H1 (cell line): ENCODE data around the gene TRAPPC12. TPM values are rescaled to one million over a fixed set of nuclear protein-coding genes. Genes with fewer than 3 reads are reported as not detected.

Experiments used
- CTCF ChIA-PET: fragments of 300-600 bp; sonication (Branson Sonifier 250); formaldehyde crosslinking; loops from one replicate; lab custom pipeline; 2021; ENCODE audit not compliant: partially characterized antibody; lab: Charles Lee
- POLR2A ChIA-PET: fragments of 300-600 bp; sonication (Branson Sonifier 250); formaldehyde crosslinking; loops from one replicate; lab custom pipeline; 2021; ENCODE audit warnings: inconsistent platforms; ENCODE audit not compliant: partially characterized antibody; lab: Charles Lee
- DNase-seq, 2 experiments: peaks; one replicate each; pipeline versions ENCODE4 v3.0.0 to v3.0.0-alpha.2; 2010 to 2022; ENCODE audit warnings: low spot score in 2 of 2, low read depth in 1 of 2, mixed read lengths in 1 of 2
- FAIRE-seq: peaks from 2 replicates; lab custom pipeline; 2011; peaks lifted over from hg19 to GRCh38; lab: Jason Lieb, UNC
- H2AFZ ChIP-seq: 2 replicates; pipeline ENCODE4 v1.8.1; 2012; ENCODE audit warnings: low read length, inconsistent platforms
- H2AK5ac ChIP-seq: 2 replicates; pipeline ENCODE4 v1.6.1; 2013; ENCODE audit warnings: low read depth, low read length
- H2BK120ac ChIP-seq: replicated peaks from 2 replicates; pipeline ENCODE3; 2013; ENCODE audit warnings: low read depth, low read length, inconsistent platforms
- H2BK12ac ChIP-seq: 2 replicates; pipeline ENCODE4 v1.6.1; 2013; ENCODE audit warnings: low read depth, low read length
- H2BK15ac ChIP-seq: 2 replicates; pipeline ENCODE4 v1.6.1; 2013; ENCODE audit warnings: low read length
- H2BK20ac ChIP-seq: 2 replicates; pipeline ENCODE4 v1.6.1; 2013; ENCODE audit warnings: low read length
- H2BK5ac ChIP-seq: 2 replicates; pipeline ENCODE4 v1.6.1; 2013; ENCODE audit warnings: low read depth, low read length
- H3K14ac ChIP-seq: 2 replicates; pipeline ENCODE4 v1.6.1; 2013; ENCODE audit warnings: inconsistent platforms; ENCODE audit not compliant: insufficient read length
- H3K18ac ChIP-seq: 2 replicates; pipeline ENCODE4 v1.6.1; 2013; ENCODE audit warnings: low read length; ENCODE audit errors: extremely low read depth
- H3K23ac ChIP-seq: 2 replicates; pipeline ENCODE4 v1.6.1; 2013; ENCODE audit warnings: inconsistent platforms; ENCODE audit not compliant: insufficient read length
- H3K23me2 ChIP-seq: 2 replicates; pipeline ENCODE4 v1.6.1; 2013; ENCODE audit warnings: low read depth, low read length
- H3K27ac ChIP-seq: 2 replicates; pipeline ENCODE4 v1.6.1; 2011; ENCODE audit warnings: low read depth, low read length, inconsistent platforms
- H3K27me3 ChIP-seq, 4 experiments: replicated peaks in 1 of 4; 1 replicate in 1 of 4; 2 replicates in 3 of 4; pipeline versions ENCODE4 v1.6.1 to v1.8.1; 2011 to 2013; ENCODE audit warnings: low read length in 3 of 4, mild to moderate bottlenecking in 3 of 4, inconsistent platforms in 2 of 4, mixed read lengths in 2 of 4, moderate library complexity in 1 of 4; ENCODE audit not compliant: control insufficient read depth in 3 of 4, insufficient read depth in 3 of 4; ENCODE audit errors: extremely low read depth in 1 of 4
- H3K36me3 ChIP-seq, 4 experiments: 2 replicates each; pipeline versions ENCODE4 v1.6.1 to v1.8.1; 2011 to 2013; ENCODE audit warnings: mild to moderate bottlenecking in 4 of 4, low read length in 3 of 4, moderate library complexity in 2 of 4, control low read depth in 1 of 4, inconsistent platforms in 1 of 4; ENCODE audit not compliant: insufficient read depth in 4 of 4, control insufficient read depth in 2 of 4
- H3K4ac ChIP-seq: replicated peaks from 2 replicates; pipeline ENCODE3; 2013; ENCODE audit warnings: low read length, low read depth, mixed read lengths, inconsistent platforms; ENCODE audit not compliant: insufficient read length
- H3K4me1 ChIP-seq, 4 experiments: replicated peaks in 1 of 4; 1 replicate in 1 of 4; 2 replicates in 3 of 4; pipeline versions ENCODE4 v1.6.1 to v1.8.1; 2011 to 2013; ENCODE audit warnings: low read length in 3 of 4, inconsistent platforms in 2 of 4, mixed read lengths in 1 of 4; ENCODE audit not compliant: insufficient read depth in 4 of 4, control insufficient read depth in 3 of 4
- H3K4me2 ChIP-seq, 2 experiments: 2 replicates each; pipeline versions ENCODE4 v1.6.1 to v1.8.1; 2011 to 2013; ENCODE audit warnings: low read depth in 2 of 2, low read length in 2 of 2, control low read depth in 1 of 2, inconsistent platforms in 1 of 2, mild to moderate bottlenecking in 1 of 2; ENCODE audit not compliant: insufficient read depth in 1 of 2
- H3K4me3 ChIP-seq, 4 experiments: fragments of 200-600, 300-600 bp in 1 of 4; sonication (generic), shearing (Covaris generic), sonication (Bioruptor Twin) in 1 of 4; 2 replicates each; pipeline versions ENCODE4 v1.5.1 to v1.8.1; 2011 to 2016; ENCODE audit warnings: low read length in 4 of 4, low read depth in 3 of 4, control low read depth in 2 of 4, inconsistent platforms in 2 of 4, mild to moderate bottlenecking in 2 of 4, mixed read lengths in 1 of 4, moderate library complexity in 1 of 4; ENCODE audit not compliant: insufficient read depth in 2 of 4; ENCODE audit errors: extremely low read depth in 1 of 4
- H3K56ac ChIP-seq: replicated peaks from 2 replicates; pipeline ENCODE3; 2013; ENCODE audit warnings: low read depth, mild to moderate bottlenecking, mixed read lengths, low read length, inconsistent platforms; ENCODE audit not compliant: insufficient read length
- H3K79me1 ChIP-seq: 2 replicates; pipeline ENCODE4 v1.6.1; 2013; ENCODE audit warnings: low read depth, low read length, control low read depth
- H3K79me2 ChIP-seq, 2 experiments: 2 replicates each; pipeline versions ENCODE4 v1.6.1 to v1.8.1; 2012 to 2013; ENCODE audit warnings: low read length in 2 of 2, mild to moderate bottlenecking in 2 of 2, inconsistent platforms in 1 of 2; ENCODE audit not compliant: insufficient read depth in 2 of 2, control insufficient read depth in 1 of 2
- H3K9ac ChIP-seq, 4 experiments: replicated peaks in 1 of 4; 1 replicate in 1 of 4; 2 replicates in 3 of 4; pipeline versions ENCODE4 v1.6.1 to v1.8.1; 2011 to 2013; ENCODE audit warnings: low read depth in 3 of 4, low read length in 3 of 4, control low read depth in 2 of 4, mild to moderate bottlenecking in 2 of 4, moderate library complexity in 2 of 4, inconsistent platforms in 1 of 4; ENCODE audit errors: extremely low read depth in 1 of 4
- H3K9me3 ChIP-seq, 2 experiments: 2 replicates each; pipeline versions ENCODE4 v1.6.1 to v1.8.1; 2012 to 2013; ENCODE audit warnings: mild to moderate bottlenecking in 2 of 2, moderate library complexity in 2 of 2, control low read depth in 1 of 2, inconsistent platforms in 1 of 2, low read depth in 1 of 2, low read length in 1 of 2, mixed read lengths in 1 of 2; ENCODE audit not compliant: insufficient read depth in 2 of 2
- H4K20me1 ChIP-seq, 2 experiments: replicated peaks in 1 of 2; 2 replicates each; pipeline versions ENCODE3 to v1.8.1; 2011 to 2013; ENCODE audit warnings: inconsistent platforms in 2 of 2, low read length in 2 of 2, mild to moderate bottlenecking in 1 of 2; ENCODE audit not compliant: insufficient read depth in 2 of 2, control insufficient read depth in 1 of 2
- H4K5ac ChIP-seq: 2 replicates; pipeline ENCODE4 v1.6.1; 2013; ENCODE audit warnings: low read length, low read depth, mixed read lengths, inconsistent platforms; ENCODE audit not compliant: insufficient read length
- H4K8ac ChIP-seq: 2 replicates; pipeline ENCODE4 v1.8.0; 2013; ENCODE audit warnings: mild to moderate bottlenecking, moderate library complexity, low read length, inconsistent platforms; ENCODE audit not compliant: insufficient read depth; ENCODE audit errors: extremely low read depth
- H4K91ac ChIP-seq: replicated peaks from 2 replicates; pipeline ENCODE3; 2013; ENCODE audit warnings: low read length, mixed read lengths, inconsistent platforms; ENCODE audit not compliant: insufficient read length
- WGBS, 2 experiments: shearing (Covaris generic) in 1 of 2; methylation state at CpG; one replicate each; pipeline versions ENCODE4 v1.1.6 to v1.1.7; 2013 to 2015; ENCODE audit warnings: low lambda C conversion rate in 2 of 2, mixed read lengths in 2 of 2, inconsistent platforms in 1 of 2, low coverage in 1 of 2, missing lambda C conversion rate in 1 of 2; ENCODE audit not compliant: insufficient replicate concordance in 2 of 2, insufficient coverage in 1 of 2, insufficient read length in 1 of 2; ENCODE audit errors: extremely low coverage in 1 of 2, missing lambda C conversion rate in 1 of 2; 5-methylcytosine and 5-hydroxymethylcytosine counted together
- polyA plus RNA-seq, 7 experiments: library from polyadenylated mRNA; depleted of rRNA in 3 of 7; stranded (reverse) in 5 of 7; unstranded in 2 of 7; fragments of >200 nt in 5 of 7; fragments of 200-250 nt in 2 of 7; gene quantifications; 1 replicate in 5 of 7; 2 replicates in 1 of 7; 4 replicates in 1 of 7; pipeline versions ENCODE4 v1.2.1 to v1.2.3, GENCODE V29; 2011 to 2013; ENCODE audit warnings: missing spikeins in 2 of 7, mixed read lengths in 2 of 7
- total RNA-seq: library from RNA; stranded (reverse); fragmentation: NEBNext Ultra II Directional; extraction: Animal tissue kit (Norgen Biotek cat#: 25700); gene quantifications from 2 replicates; pipeline ENCODE4 v1.2.1, GENCODE V29; 2021
- TF ChIP-seq, protein P1 (sequence below), 3 experiments: IDR thresholded peaks; 1 replicate in 2 of 3; 2 replicates in 1 of 3; pipeline versions ENCODE4 v1.5.1 to v1.6.1; 2011; ENCODE audit warnings: low read length in 3 of 3, mild to moderate bottlenecking in 3 of 3, inconsistent platforms in 2 of 3, low read depth in 1 of 3, moderate library complexity in 1 of 3; ENCODE audit not compliant: insufficient read depth in 1 of 3; ENCODE audit errors: control extremely low read depth in 1 of 3

TRAPPC12 gene
- total and polyA plus RNA-seq, 2 of the 8 experiments (the other 6 are each of a cell fraction or from before 2014, with no cell fraction given), result 35.0 to 67.3 TPM

DNA sequence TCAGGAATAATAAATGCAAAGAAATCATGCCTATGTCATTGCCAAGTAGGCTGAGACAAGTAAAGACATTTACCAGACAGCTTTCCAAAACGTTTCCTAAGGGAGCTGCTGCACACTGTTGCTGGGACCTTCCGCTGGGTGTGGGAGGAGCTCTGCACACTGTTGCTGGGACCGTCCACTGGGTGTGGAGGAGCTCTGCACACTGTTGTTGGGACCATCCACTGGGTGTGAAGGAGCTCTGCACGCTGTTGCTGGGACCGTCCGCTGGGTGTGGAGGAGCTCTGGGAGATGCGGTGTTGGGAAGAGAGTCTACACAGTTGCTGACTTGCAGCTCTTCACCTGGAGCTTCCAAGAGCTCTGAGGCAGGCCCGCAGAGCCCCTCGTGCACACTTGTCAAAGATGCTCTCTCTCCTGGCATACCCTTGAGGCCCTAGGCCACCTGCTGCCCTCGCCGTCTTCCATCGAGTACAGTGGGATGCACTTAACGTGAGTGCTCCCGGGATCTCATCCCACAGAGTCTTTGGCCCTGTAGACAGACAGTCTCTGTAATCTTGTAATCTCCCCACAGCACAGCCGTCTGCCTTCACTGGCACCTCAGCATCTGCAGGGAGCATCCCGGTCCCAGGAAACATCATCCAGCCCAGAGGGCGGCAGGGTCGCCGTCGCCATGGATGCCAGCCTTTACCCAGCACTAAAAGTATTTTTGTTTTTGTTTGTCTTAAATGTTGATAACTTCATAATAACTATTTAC is 51.4 kb downstream of the TRAPPC12 start:
- H2BK5ac ChIP-seq, result no peak overlapping the region
- WGBS, 2 experiments, result 90% methylated on average over 20 of the region's 20 CpGs; no CpG with 5 or more reads in 1 of the 2 experiments
- no peak overlapping the region for H3K4me3 ChIP-seq
- no peak overlapping the region for H2BK20ac ChIP-seq
- peaks cover 0 to 12% (median 6%) of the 10 kb centered on the region in 4 experiments; a peak in 5 of 8 replicates for H3K36me3 ChIP-seq
- H4K20me1 ChIP-seq, result peaks cover 4% of the 10 kb centered on the region in 2 experiments
- FAIRE-seq (no peak), DNase-seq (no peak)
- no peaks in the 10 kb centered on the region for H3K27me3 ChIP-seq
- peaks cover 0 to 4% (median under 1%) of the 10 kb centered on the region in 4 experiments; a peak in 2 of 7 replicates for H3K4me1 ChIP-seq
- H2BK15ac ChIP-seq, result no peak overlapping the region
- H3K9me3 ChIP-seq, result no peaks in the 10 kb centered on the region
- H2AK5ac ChIP-seq, result no peak overlapping the region
- no peaks in the 10 kb centered on the region for H3K79me1 ChIP-seq
- no peak overlapping the region for H2BK120ac ChIP-seq
- no peak overlapping the region for H3K56ac ChIP-seq
- TF ChIP-seq, protein P1, sequence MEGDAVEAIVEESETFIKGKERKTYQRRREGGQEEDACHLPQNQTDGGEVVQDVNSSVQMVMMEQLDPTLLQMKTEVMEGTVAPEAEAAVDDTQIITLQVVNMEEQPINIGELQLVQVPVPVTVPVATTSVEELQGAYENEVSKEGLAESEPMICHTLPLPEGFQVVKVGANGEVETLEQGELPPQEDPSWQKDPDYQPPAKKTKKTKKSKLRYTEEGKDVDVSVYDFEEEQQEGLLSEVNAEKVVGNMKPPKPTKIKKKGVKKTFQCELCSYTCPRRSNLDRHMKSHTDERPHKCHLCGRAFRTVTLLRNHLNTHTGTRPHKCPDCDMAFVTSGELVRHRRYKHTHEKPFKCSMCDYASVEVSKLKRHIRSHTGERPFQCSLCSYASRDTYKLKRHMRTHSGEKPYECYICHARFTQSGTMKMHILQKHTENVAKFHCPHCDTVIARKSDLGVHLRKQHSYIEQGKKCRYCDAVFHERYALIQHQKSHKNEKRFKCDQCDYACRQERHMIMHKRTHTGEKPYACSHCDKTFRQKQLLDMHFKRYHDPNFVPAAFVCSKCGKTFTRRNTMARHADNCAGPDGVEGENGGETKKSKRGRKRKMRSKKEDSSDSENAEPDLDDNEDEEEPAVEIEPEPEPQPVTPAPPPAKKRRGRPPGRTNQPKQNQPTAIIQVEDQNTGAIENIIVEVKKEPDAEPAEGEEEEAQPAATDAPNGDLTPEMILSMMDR (IDR thresholded peaks at IDR 0.05; ENCODE audit: control extremely low read depth in 1 of 3, insufficient read depth in 1 of 3, low read depth in 1 of 3, low read length in 3 of 3), result no peak
- H3K23me2 ChIP-seq, result no peaks in the 10 kb centered on the region
- H4K5ac ChIP-seq, result no peak overlapping the region
- no peak overlapping the region for H2BK12ac ChIP-seq
- no peak overlapping the region for H4K91ac ChIP-seq
- CTCF ChIA-PET, result interaction anchor here (0.6 to 9.3 kb wide), 4 partner anchors 10 to 255 kb away, joined by 3 to 123 read pairs (median 7); no protein-coding TSS in a partner anchor
- POLR2A ChIA-PET, result no interaction called here
- no peak overlapping the region for H3K23ac ChIP-seq
- no peak overlapping the region for H3K4me2 ChIP-seq
- no peak overlapping the region for H4K8ac ChIP-seq
- H3K14ac ChIP-seq, result no peak overlapping the region
- H3K27ac ChIP-seq, result no peak overlapping the region
- H2AFZ ChIP-seq, result no peak overlapping the region
- H3K4ac ChIP-seq, result no peak overlapping the region
- no peaks in the 10 kb centered on the region for H3K79me2 ChIP-seq
- H3K9ac ChIP-seq, result no peak overlapping the region
- H3K18ac ChIP-seq, result no peak overlapping the region
